A673 (cell line): ENCODE results near the gene UQCC3.

Experiments used
- CTCF ChIP-seq: fragments of 300-800, 200-600 bp; sonication (generic); conservative IDR thresholded peaks from 2 replicates; pipeline ENCODE4 v1.5.1; 2017; ENCODE audit warnings: low read depth, mild to moderate bottlenecking, antibody characterized with exemption, low read length, moderate library complexity, mixed read lengths
- EZH2 ChIP-seq: fragments of 200-600 bp; sonication (generic); IDR thresholded peaks from 2 replicates; pipeline ENCODE4 v1.6.1; 2017; ENCODE audit warnings: borderline replicate concordance, low read depth, mild to moderate bottlenecking, mixed read lengths, antibody characterized with exemption, low read length; ENCODE audit not compliant: poor library complexity, severe bottlenecking

- TF ChIP-seq EZH2 = no peak
- TF ChIP-seq CTCF = peak; percentile 98
These were observed 23.1 kb downstream of the UQCC3 start for GRCh38 chr11:62694455-62695167.
